Activated CD8-positive, alpha-beta T cell treated with anti-CD3 and anti-CD28 coated beads for 36 hours (primary cell): ENCODE data around the gene INSL4. TPM values are rescaled to one million over a fixed set of nuclear protein-coding genes. Genes with fewer than 3 reads are reported as not detected.
A peak's percentile ranks its signal among the peaks of the same experiment; 100 is the strongest.

Experiments
- ATAC-seq: fragments of 200-7000 bp; cut with Tn5 transposase; one replicate; pipeline ENCODE4 v1.10.0; 2021; ENCODE audit warnings: mild to moderate bottlenecking, moderate library complexity
- CTCF ChIA-PET: fragments of 350-600 bp; sonication (Branson Sonifier 250); formaldehyde crosslinking; loops from one replicate; lab custom pipeline; 2021; ENCODE audit warnings: antibody characterized with exemption; lab: Charles Lee
- POLR2A ChIA-PET: fragments of 350-600 bp; sonication (Branson Sonifier 250); formaldehyde crosslinking; loops from one replicate; lab custom pipeline; 2021; ENCODE audit warnings: antibody characterized with exemption; lab: Charles Lee
- DNase-seq: peaks from one replicate; pipeline ENCODE4 v3.0.0-alpha.2; 2020
- H3K27ac Mint-ChIP-seq: one replicate; pipeline ENCODE4 v1.8.0; 2021; ENCODE audit warnings: mild to moderate bottlenecking, mixed read lengths
- H3K27me3 Mint-ChIP-seq: one replicate; pipeline ENCODE4 v1.8.0; 2021; ENCODE audit warnings: mixed read lengths
- H3K36me3 Mint-ChIP-seq: one replicate; pipeline ENCODE4 v1.8.0; 2021; ENCODE audit warnings: low read depth, mixed read lengths
- H3K4me1 Mint-ChIP-seq: one replicate; pipeline ENCODE4 v1.8.0; 2021; ENCODE audit warnings: low read depth, mixed read lengths
- H3K4me3 Mint-ChIP-seq: one replicate; pipeline ENCODE4 v1.8.0; 2021; ENCODE audit warnings: mild to moderate bottlenecking, moderate library complexity, mixed read lengths
- H3K9me3 Mint-ChIP-seq: one replicate; pipeline ENCODE4 v1.8.0; 2021; ENCODE audit warnings: mixed read lengths
- CTCF ChIP-seq: fragments of 200-600 bp; IDR thresholded peaks from one replicate; pipeline ENCODE4 v1.8.0; 2022; ENCODE audit warnings: antibody characterized with exemption, mild to moderate bottlenecking
- intact Hi-C: fragments of 100-400 bp; cut with micrococcal nuclease; formaldehyde crosslinking; loops from one replicate; pipeline ENCODE4 v1.10.0; 2022
- total RNA-seq, 2 experiments: library from RNA; stranded (reverse); gene quantifications; one replicate each; pipeline ENCODE4 v1.2.3, GENCODE V29; 2021

The INSL4 gene
- total RNA-seq: not detected

GRCh38 chr9:5231212-5231611, at the start of gene INSL4:
TSS of gene INSL4 (plus strand) at chr9:5231419. CDS start at chr9:5231524, 105 bp downstream.
- TF ChIP-seq CTCF: no peak
- CTCF ChIA-PET: no interaction called here
- no peaks in the 10 kb centered on the region for H3K4me1 Mint-ChIP-seq
- POLR2A ChIA-PET: no interaction called here
- no peak within 1 kb of the TSS for H3K4me3 Mint-ChIP-seq
- H3K9me3 Mint-ChIP-seq: no peaks in the 10 kb centered on the region
- ATAC-seq: no peak
- H3K36me3 Mint-ChIP-seq: no peaks in the 10 kb centered on the region
- intact Hi-C loops: no loop called here
- H3K27ac Mint-ChIP-seq: no peak within 1 kb of the TSS
- H3K27me3 Mint-ChIP-seq: no peaks in the 10 kb centered on the region
- DNase-seq: no peak

- H3K36me3 Mint-ChIP-seq: no peaks in the 10 kb centered on the region
- H3K27me3 Mint-ChIP-seq: no peaks in the 10 kb centered on the region
- DNase-seq (no peak), ATAC-seq (no peak)
- no peaks in the 10 kb centered on the region for H3K9me3 Mint-ChIP-seq
- H3K4me3 Mint-ChIP-seq: no peak overlapping the region
- ChIA-PET POLR2A (no interaction called here), CTCF (interaction anchor here (0.6 to 2.3 kb wide), 4 partner anchors 240 to 1566 kb away, joined by 3 to 41 read pairs (median 6); no protein-coding TSS in a partner anchor)
- H3K4me1 Mint-ChIP-seq: peaks cover 25% of the 10 kb centered on the region
- no peak overlapping the region for H3K27ac Mint-ChIP-seq
- TF ChIP-seq CTCF: no peak
- intact Hi-C loops: loop anchor here (10.0 kb wide), 1 partner anchor 430 kb away; no protein-coding TSS in a partner anchor
Measured at GRCh38 chr9:5184776-5185175, 46.4 kb upstream of the INSL4 start.

- Mint-ChIP-seq H3K4me3 (no peak within 1 kb of the TSS), H3K4me1 (peaks cover 25% of the 10 kb centered on the region)
- POLR2A ChIA-PET: no interaction called here
Measured at GRCh38 chr9:5185220-5185840, 45.9 kb upstream of the INSL4 start, which contains the start of gene INSL6. TSS of gene INSL6 (minus strand) at chr9:5185639. CDS start at chr9:5185602, 37 bp downstream.

GRCh38 chr9:5186416-5187169, 44.6 kb upstream of the INSL4 start:
- peak; percentile 87 for TF ChIP-seq CTCF
- Mint-ChIP-seq H3K27ac (no peak overlapping the region), H3K36me3 (no peaks in the 10 kb centered on the region), H3K27me3 (no peaks in the 10 kb centered on the region), H3K9me3 (no peaks in the 10 kb centered on the region), H3K4me3 (no peak overlapping the region), H3K4me1 (peaks cover 25% of the 10 kb centered on the region)
- ChIA-PET POLR2A (no interaction called here), CTCF (interaction anchor here (0.6 to 2.3 kb wide), 53 partner anchors 9 to 437 kb away, joined by 3 to 41 read pairs (median 4); partner anchors contain the start of gene CD274)
- DNase-seq (peak; percentile 76), ATAC-seq (peak; percentile 79)
- intact Hi-C loops: loop anchor here (1.0 to 10.0 kb wide), 3 partner anchors 239 to 432 kb away; no protein-coding TSS in a partner anchor

More at GRCh38 chr9:5185220-5185840, 45.9 kb upstream of the INSL4 start, which contains the start of gene INSL6:
- no peak for TF ChIP-seq CTCF
- no peak for ATAC-seq
- Mint-ChIP-seq H3K9me3 (no peaks in the 10 kb centered on the region), H3K27me3 (no peaks in the 10 kb centered on the region), H3K36me3 (no peaks in the 10 kb centered on the region), H3K27ac (no peak within 1 kb of the TSS)
- intact Hi-C loops: loop anchor here (10.0 kb wide), 1 partner anchor 431 kb away; no protein-coding TSS in a partner anchor
- no peak for DNase-seq
- CTCF ChIA-PET: interaction anchor here (0.6 to 2.3 kb wide), 29 partner anchors 10 to 1565 kb away, joined by 3 to 41 read pairs (median 6); partner anchors contain the start of gene CD274
